ENCODE results near the gene PGAP6. TPM values are rescaled to one million over a fixed set of nuclear protein-coding genes. Genes with fewer than 3 reads are reported as not detected.
A peak's percentile ranks its signal among the peaks of the same experiment; 100 is the strongest.

PGAP6 gene
- total and polyA plus RNA-seq, 2 of the 13 experiments (the other 11 are each of a cell fraction or from before 2014, with no cell fraction given) = 52.7 to 136 TPM

DNA sequence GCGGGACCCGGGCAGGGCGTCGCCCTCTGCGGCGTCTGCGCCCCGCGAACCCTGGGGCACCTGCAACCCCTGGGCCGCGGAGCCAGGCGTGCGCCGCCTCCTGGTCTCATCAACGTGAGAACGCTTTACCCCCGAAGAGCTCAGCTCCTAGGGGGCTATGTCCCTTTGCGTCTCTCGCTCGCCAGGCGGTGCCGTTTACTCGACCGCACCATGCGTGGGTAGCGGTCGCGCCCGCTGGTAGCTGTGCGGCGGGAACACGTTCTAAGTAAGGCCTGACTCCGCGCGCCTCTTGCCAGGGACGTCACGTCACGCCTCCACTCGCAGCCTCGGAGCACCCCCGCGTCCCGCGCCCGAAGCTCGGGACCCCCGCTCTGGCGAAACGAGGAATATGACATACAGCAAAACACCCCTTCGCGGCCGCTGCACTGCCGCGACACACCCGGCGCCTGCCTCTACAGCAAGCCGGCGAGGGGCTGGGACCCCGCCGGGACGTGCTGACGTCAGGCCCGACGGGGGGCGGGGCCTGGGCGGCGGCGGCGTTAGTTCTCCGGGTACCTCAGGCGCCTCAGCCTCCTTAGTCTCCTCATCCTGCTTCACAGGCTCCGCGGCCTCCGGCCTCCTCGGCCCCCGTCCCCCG lies 43.4 kb upstream of the PGAP6 start, which contains the start of gene RAB11FIP3 (continued):
- TF ChIP-seq KAT8 (CRISPR knock-in tag; IDR thresholded peaks at IDR 0.05) = peak; percentile 42
- TF ChIP-seq NFE2 (CRISPR knock-in tag; IDR thresholded peaks at IDR 0.05) = no peak
- TF ChIP-seq REXO4 (CRISPR knock-in tag; IDR thresholded peaks at IDR 0.05; ENCODE audit: borderline replicate concordance) = no peak
- 0 out of 2 replicates have a peak, but pooled peaks have one; percentile 27 for TF ChIP-seq PAXIP1 (CRISPR knock-in tag; conservative IDR thresholded peaks at IDR 0.05)
- TF ChIP-seq, protein P1, sequence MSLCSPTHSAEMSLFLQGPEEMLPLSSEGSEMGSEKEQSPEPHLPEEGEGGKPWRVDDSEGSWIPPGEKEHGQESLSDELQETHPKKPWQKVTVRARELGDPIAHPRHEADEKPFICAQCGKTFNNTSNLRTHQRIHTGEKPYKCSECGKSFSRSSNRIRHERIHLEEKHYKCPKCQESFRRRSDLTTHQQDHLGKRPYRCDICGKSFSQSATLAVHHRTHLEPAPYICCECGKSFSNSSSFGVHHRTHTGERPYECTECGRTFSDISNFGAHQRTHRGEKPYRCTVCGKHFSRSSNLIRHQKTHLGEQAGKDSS (CRISPR knock-in tag; IDR thresholded peaks at IDR 0.05; ENCODE audit: borderline replicate concordance, low read depth) = peak; percentile 92; the same call in 1 of the 2 replicates
- peak; percentile 60; the same call in 1 of the 2 replicates for TF ChIP-seq ZFP41 (CRISPR knock-in tag; IDR thresholded peaks at IDR 0.05; ENCODE audit: borderline replicate concordance)
- TF ChIP-seq NCOA1 (CRISPR knock-in tag; IDR thresholded peaks at IDR 0.05) = peak; percentile 91
- TF ChIP-seq ZMYM3 (CRISPR knock-in tag; IDR thresholded peaks at IDR 0.05) = no peak
- no peak for TF ChIP-seq SIX4 (CRISPR knock-in tag; IDR thresholded peaks at IDR 0.05)
- no peak for TF ChIP-seq SYNCRIP (IDR thresholded peaks at IDR 0.05; ENCODE audit: insufficient read depth, low read depth, low read length)
- no peak for TF ChIP-seq ETV6 (CRISPR knock-in tag; conservative IDR thresholded peaks at IDR 0.05)
- TF ChIP-seq IRF2 (CRISPR knock-in tag; IDR thresholded peaks at IDR 0.05) = peak; percentile 25; the same call in 1 of the 2 replicates
- TF ChIP-seq FOSL2 (CRISPR knock-in tag; IDR thresholded peaks at IDR 0.05) = peak; percentile 20
- 0 out of 2 replicates have a peak, but pooled peaks have one; percentile 69 for TF ChIP-seq ARID2 (CRISPR knock-in tag; IDR thresholded peaks at IDR 0.05; ENCODE audit: borderline replicate concordance)
- peak; percentile 88; the same call in 1 of the 2 replicates for TF ChIP-seq NAIF1 (CRISPR knock-in tag; IDR thresholded peaks at IDR 0.05; ENCODE audit: borderline replicate concordance)
- TF ChIP-seq, protein P2, sequence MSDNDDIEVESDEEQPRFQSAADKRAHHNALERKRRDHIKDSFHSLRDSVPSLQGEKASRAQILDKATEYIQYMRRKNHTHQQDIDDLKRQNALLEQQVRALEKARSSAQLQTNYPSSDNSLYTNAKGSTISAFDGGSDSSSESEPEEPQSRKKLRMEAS (IDR thresholded peaks at IDR 0.05) = peak; percentile 83
- TF ChIP-seq ZNF549 (CRISPR knock-in tag; IDR thresholded peaks at IDR 0.05) = no peak
- TF ChIP-seq, protein P3, sequence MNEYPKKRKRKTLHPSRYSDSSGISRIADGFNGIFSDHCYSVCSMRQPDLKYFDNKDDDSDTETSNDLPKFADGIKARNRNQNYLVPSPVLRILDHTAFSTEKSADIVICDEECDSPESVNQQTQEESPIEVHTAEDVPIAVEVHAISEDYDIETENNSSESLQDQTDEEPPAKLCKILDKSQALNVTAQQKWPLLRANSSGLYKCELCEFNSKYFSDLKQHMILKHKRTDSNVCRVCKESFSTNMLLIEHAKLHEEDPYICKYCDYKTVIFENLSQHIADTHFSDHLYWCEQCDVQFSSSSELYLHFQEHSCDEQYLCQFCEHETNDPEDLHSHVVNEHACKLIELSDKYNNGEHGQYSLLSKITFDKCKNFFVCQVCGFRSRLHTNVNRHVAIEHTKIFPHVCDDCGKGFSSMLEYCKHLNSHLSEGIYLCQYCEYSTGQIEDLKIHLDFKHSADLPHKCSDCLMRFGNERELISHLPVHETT (CRISPR knock-in tag; conservative IDR thresholded peaks at IDR 0.05) = peak; percentile 34; the same call in 1 of the 2 replicates
- no peak for TF ChIP-seq ZNF296 (CRISPR knock-in tag; conservative IDR thresholded peaks at IDR 0.05)
- no peak for TF ChIP-seq TRIM24 (CRISPR knock-in tag; IDR thresholded peaks at IDR 0.05)
- peak; percentile 91 for TF ChIP-seq ZNF501 (CRISPR knock-in tag; IDR thresholded peaks at IDR 0.05)
- peak; percentile 74 for TF ChIP-seq IRF9 (CRISPR knock-in tag; IDR thresholded peaks at IDR 0.05; ENCODE audit: borderline replicate concordance)
- TF ChIP-seq ZBTB8A (CRISPR knock-in tag; IDR thresholded peaks at IDR 0.05; ENCODE audit: borderline replicate concordance, low read depth) = peak; percentile 44; the same call in 1 of the 2 replicates
- 0 out of 2 replicates have a peak, but pooled peaks have one; percentile 60 for TF ChIP-seq MAF1 (CRISPR knock-in tag; IDR thresholded peaks at IDR 0.05; ENCODE audit: borderline replicate concordance)
